Endodermal cell (in vitro differentiated cells): ENCODE data around the gene MDH1. TPM values are rescaled to one million over a fixed set of nuclear protein-coding genes. Genes with fewer than 3 reads are reported as not detected.

ENCODE experiments used
- DNase-seq: peaks from one replicate; pipeline ENCODE4 v3.0.0-alpha.2; 2017
- H3K27ac ChIP-seq: 2 replicates; pipeline ENCODE4 v1.5.1; 2013; ENCODE audit warnings: mild to moderate bottlenecking, low read depth, low read length, moderate library complexity
- H3K27me3 ChIP-seq: 2 replicates; pipeline ENCODE4 v1.6.1; 2013; ENCODE audit warnings: mild to moderate bottlenecking, low read length, moderate library complexity; ENCODE audit not compliant: insufficient read depth, control insufficient read depth, poor library complexity, severe bottlenecking
- H3K36me3 ChIP-seq: 2 replicates; pipeline ENCODE4 v1.7.0; 2013; ENCODE audit warnings: mild to moderate bottlenecking, low read length, moderate library complexity; ENCODE audit not compliant: control insufficient read depth, insufficient read depth
- H3K4me1 ChIP-seq: one replicate; pipeline ENCODE4 v1.7.0; 2013; ENCODE audit warnings: low read length; ENCODE audit not compliant: control insufficient read depth, insufficient read depth
- H3K4me3 ChIP-seq: 2 replicates; pipeline ENCODE4 v1.5.1; 2013; ENCODE audit warnings: mild to moderate bottlenecking, low read length, moderate library complexity
- H3K9ac ChIP-seq: 2 replicates; pipeline ENCODE4 v1.6.1; 2013; ENCODE audit warnings: mild to moderate bottlenecking, low read length, moderate library complexity; ENCODE audit not compliant: poor library complexity, severe bottlenecking; ENCODE audit errors: extremely low read depth
- H3K9me3 ChIP-seq: 2 replicates; pipeline ENCODE4 v1.6.1; 2013; ENCODE audit warnings: mild to moderate bottlenecking, low read length, moderate library complexity; ENCODE audit not compliant: control insufficient read depth
- H3K27ac Mint-ChIP-seq: 2 replicates; pipeline ENCODE4 v1.8.0; 2020; ENCODE audit warnings: mixed read lengths
- H3K27me3 Mint-ChIP-seq: 2 replicates; pipeline ENCODE4 v1.8.0; 2021; ENCODE audit warnings: mild to moderate bottlenecking, mixed read lengths; ENCODE audit not compliant: insufficient read depth
- H3K36me3 Mint-ChIP-seq: 2 replicates; pipeline ENCODE4 v1.8.0; 2020; ENCODE audit warnings: low read depth, mixed read lengths
- H3K4me1 Mint-ChIP-seq: 2 replicates; pipeline ENCODE4 v1.8.0; 2020; ENCODE audit warnings: mixed read lengths
- H3K4me3 Mint-ChIP-seq: 2 replicates; pipeline ENCODE4 v1.8.0; 2020; ENCODE audit warnings: mild to moderate bottlenecking, moderate library complexity, mixed read lengths
- H3K9me3 Mint-ChIP-seq: 2 replicates; pipeline ENCODE4 v1.8.0; 2020; ENCODE audit warnings: mild to moderate bottlenecking, mixed read lengths
- CTCF ChIP-seq: fragments of 200-600 bp; sonication (generic); conservative IDR thresholded peaks from 2 replicates; pipeline ENCODE4 v1.5.0; 2021; ENCODE audit warnings: antibody characterized with exemption, mild to moderate bottlenecking
- WGBS, 2 experiments: methylation state at CpG; one replicate each; pipeline versions ENCODE4 v1.1.5 to v1.1.7; 2013; ENCODE audit warnings: missing lambda C conversion rate in 2 of 2, mixed read lengths in 1 of 2; ENCODE audit not compliant: insufficient coverage in 1 of 2, insufficient read length in 1 of 2; 5-methylcytosine and 5-hydroxymethylcytosine counted together
- total RNA-seq, 2 donors: library from RNA; stranded (reverse); fragmentation: NEBNext Ultra II Directional in 1 of 2; extraction: Animal tissue kit (Norgen Biotek cat#: 25700) in 1 of 2; gene quantifications; 2 replicates in 1 of 2; 3 replicates in 1 of 2; pipeline ENCODE4 v1.2.1, GENCODE V29; 2021

MDH1 gene
- total RNA-seq, 2 donors from 2014 or later, result 160 to 259 TPM

GRCh38 chr2:63578767-63579166, 10.0 kb upstream of the MDH1 start:
- no peak overlapping the region for H3K4me3 ChIP-seq
- peaks cover 14% of the 10 kb centered on the region for H3K9me3 ChIP-seq
- H3K4me1 ChIP-seq, result no peaks in the 10 kb centered on the region
- Mint-ChIP-seq H3K4me1 (no peaks in the 10 kb centered on the region), H3K36me3 (peaks cover 6% of the 10 kb centered on the region), H3K27me3 (no peaks in the 10 kb centered on the region), H3K9me3 (peaks cover 9% of the 10 kb centered on the region), H3K4me3 (no peak overlapping the region), H3K27ac (no peak overlapping the region)
- DNase-seq, result no peak
- no peaks in the 10 kb centered on the region for H3K36me3 ChIP-seq
- 94 to 100% methylated on average over 2 to 3 of the region's 3 CpGs for WGBS, 2 experiments
- no peak overlapping the region for H3K9ac ChIP-seq
- no peaks in the 10 kb centered on the region for H3K27me3 ChIP-seq
- H3K27ac ChIP-seq, result no peak overlapping the region
- TF ChIP-seq CTCF, result no peak

- no peak overlapping the region for H3K27ac Mint-ChIP-seq
- H3K36me3 Mint-ChIP-seq, result no peaks in the 10 kb centered on the region
- H3K9me3 Mint-ChIP-seq, result no peaks in the 10 kb centered on the region
Observed at GRCh38 chr2:63580651-63581297, 8.0 kb upstream of the MDH1 start.

DNA sequence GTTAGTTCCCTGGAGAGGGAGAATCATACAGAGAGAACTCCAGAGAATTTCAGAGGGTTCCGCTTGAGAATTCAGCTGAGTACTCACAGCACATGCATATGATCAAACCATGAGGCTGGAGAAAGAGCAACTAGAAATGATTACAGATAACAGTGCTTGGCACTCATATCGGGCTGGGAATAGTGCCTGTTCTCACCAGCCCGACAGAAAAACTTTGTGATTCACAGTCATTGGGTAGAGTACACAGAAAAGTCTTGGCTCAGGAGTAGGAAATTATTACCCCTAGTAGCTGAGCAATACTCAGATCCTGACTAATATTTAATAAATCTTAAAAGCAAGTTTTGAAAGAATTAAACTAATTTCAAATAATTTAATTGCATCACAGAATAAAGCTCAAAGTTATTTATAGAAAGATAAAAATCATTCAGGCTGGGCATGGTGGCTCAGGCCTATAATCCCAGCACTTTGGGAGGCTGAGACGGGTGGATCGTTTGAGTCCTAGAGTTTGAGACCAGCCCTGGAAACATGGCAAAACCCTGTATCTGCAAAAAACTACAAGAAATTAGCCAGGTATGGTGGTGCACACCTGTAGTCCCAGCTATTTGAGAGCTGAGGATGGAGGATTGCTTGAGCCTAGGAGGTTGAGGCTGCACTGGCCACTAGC, 7.3 kb upstream of the MDH1 start:
- H3K4me1 ChIP-seq, result no peaks in the 10 kb centered on the region
- H3K27ac ChIP-seq, result no peak overlapping the region
- H3K9me3 Mint-ChIP-seq, result no peaks in the 10 kb centered on the region
- H3K4me3 ChIP-seq, result no peak overlapping the region
- no peaks in the 10 kb centered on the region for H3K36me3 Mint-ChIP-seq
- TF ChIP-seq CTCF, result no peak
- H3K27ac Mint-ChIP-seq, result no peak overlapping the region
- H3K27me3 ChIP-seq, result no peaks in the 10 kb centered on the region
- no peaks in the 10 kb centered on the region for H3K27me3 Mint-ChIP-seq
- DNase-seq, result no peak
- H3K9me3 ChIP-seq, result no peaks in the 10 kb centered on the region
- no peak overlapping the region for H3K4me3 Mint-ChIP-seq
- no peak overlapping the region for H3K9ac ChIP-seq
- no peaks in the 10 kb centered on the region for H3K36me3 ChIP-seq
- 93% methylated on average over 5 of the region's 5 CpGs for WGBS, 2 experiments
- H3K4me1 Mint-ChIP-seq, result no peaks in the 10 kb centered on the region

More at GRCh38 chr2:63580651-63581297, 8.0 kb upstream of the MDH1 start:
- H3K27ac ChIP-seq, result no peak overlapping the region
- no peaks in the 10 kb centered on the region for H3K36me3 ChIP-seq
- H3K4me1 ChIP-seq, result no peaks in the 10 kb centered on the region
- Mint-ChIP-seq H3K27me3 (no peaks in the 10 kb centered on the region), H3K4me3 (no peak overlapping the region), H3K4me1 (no peaks in the 10 kb centered on the region)
- H3K9ac ChIP-seq, result no peak overlapping the region
- H3K27me3 ChIP-seq, result no peaks in the 10 kb centered on the region
- H3K9me3 ChIP-seq, result no peaks in the 10 kb centered on the region
- H3K4me3 ChIP-seq, result no peak overlapping the region
- WGBS, 2 experiments, result 89 to 100% methylated on average over 4 of the region's 4 CpGs
- no peak for DNase-seq
- TF ChIP-seq CTCF, result no peak
